ENCODE results near the gene TSPAN2.

Gene TSPAN2

DNA sequence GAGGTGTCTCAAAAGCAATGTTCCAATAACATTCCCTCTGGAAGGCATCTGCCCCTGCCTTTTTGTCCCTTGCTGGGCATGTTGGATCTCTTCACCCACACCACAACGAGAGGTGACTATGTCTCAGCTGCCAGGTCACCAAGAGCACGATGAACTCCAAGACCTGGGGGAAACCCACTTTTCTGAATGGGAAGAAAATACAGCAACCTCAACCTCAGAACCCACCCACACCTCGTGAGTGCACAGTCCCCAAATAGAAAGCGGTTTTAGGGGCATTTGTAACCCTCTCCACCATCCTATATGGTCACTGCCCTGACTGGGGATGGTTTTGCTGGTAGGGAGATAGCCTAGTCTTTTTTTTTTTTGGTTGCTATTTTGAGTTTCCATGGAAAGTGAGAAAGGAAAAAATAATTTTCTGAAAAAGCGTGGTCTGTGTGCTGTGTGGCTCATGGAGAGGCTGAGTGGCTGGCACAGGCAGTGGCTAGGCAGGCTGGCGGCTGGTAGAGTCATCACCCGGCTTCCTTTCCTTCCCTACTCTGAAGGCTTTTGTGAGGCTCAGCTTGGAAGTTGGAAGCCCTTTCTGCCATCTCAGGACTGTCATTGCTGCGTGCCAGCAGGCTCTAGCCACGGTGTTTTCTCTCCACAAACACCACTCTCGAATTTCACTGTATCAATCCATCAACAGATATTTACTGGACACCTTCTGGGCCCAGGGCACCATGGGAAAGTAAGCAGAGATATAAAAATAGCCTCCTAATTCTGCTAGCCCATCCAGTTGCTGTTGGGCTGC lies 15.8 kb downstream of the TSPAN2 start:
- DNase-seq, result no peak

- DNase-seq, result no peak
Measured at GRCh38 chr1:115071012-115071664, 18.2 kb downstream of the TSPAN2 start.

- no peak for DNase-seq
Measured at GRCh38 chr1:115069659-115070308, 19.5 kb downstream of the TSPAN2 start.

GRCh38 chr1:115068826-115069585 lies 20.3 kb downstream of the TSPAN2 start:
- no peak for DNase-seq

GRCh38 chr1:115067161-115067859 lies 22.0 kb downstream of the TSPAN2 start:
- no peak for DNase-seq

GRCh38 chr1:115065021-115065420 lies 24.3 kb downstream of the TSPAN2 start:
- DNase-seq, result no peak

- no peak for DNase-seq
Measured at GRCh38 chr1:115064461-115064860, 24.8 kb downstream of the TSPAN2 start.

DNA sequence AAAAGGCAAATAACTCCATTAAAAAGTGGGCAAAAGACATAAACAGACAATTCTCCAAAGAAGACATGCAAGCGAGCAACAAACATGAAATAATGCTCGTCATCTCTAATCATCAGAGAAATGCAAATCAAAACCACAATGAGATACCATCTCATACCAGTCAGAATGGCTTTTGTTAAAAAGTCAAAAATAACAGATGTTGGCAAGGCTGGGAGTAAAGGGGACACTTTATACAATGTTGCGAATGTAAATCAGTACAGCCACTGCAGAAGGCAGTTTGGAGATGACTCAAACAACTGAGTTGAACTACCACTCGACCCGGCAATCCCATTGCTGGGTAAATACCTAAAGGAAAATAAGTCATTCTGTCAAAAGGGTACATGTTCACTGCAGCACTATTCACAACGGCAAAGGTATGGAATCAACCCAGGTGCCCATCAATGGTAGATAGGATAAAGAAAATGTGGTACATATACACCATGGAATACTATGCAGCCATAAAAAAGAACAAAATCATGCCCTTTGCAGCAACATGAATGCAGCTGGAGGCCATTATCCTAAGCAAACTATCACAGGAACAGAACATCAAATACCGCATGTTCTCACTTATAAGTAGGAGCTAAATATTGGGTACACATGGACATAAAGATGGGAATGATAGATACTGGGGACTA lies 25.9 kb downstream of the TSPAN2 start:
- no peak for DNase-seq

DNA sequence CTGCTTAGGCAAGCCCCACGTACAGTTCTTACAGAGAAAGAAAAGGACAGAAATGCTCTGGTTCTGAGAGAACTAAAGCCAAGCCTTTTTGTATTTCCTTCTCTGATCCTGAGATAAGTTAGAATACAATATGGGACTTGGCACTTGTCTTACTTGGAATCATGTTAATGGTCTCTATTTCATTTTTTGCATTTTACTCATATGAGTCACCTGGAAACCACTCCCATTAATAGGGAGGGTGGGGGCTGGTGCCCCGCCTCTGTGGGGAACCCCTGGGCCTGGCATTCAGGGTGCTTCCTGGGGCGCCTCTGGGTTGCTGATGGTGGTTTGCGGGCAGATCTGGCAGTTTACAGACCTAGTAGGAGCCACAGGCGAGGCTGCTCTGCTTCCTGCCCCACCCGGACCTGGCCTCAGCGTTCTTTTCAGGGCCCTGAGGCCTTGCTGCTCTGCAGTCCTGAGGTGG lies 26.7 kb downstream of the TSPAN2 start:
- peak; percentile 85 for DNase-seq

DNA sequence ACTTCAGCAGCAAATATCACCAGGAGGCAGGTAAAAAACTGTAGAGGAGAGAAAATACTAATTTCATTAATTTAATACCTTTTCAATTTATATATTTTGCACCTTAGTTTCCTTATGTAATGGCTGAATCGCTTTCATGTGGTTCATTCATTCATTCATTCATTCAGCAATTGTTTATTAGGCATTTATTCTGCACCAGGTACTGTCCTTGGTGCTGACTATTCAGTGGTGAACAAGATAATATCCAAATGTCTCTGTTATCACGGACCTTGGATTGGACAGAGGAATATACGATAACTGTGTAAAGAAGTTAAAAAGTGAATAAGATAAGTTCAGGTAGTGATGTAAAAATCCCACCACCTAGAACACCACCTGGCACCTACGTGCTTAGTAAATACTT lies 28.8 kb downstream of the TSPAN2 start:
- no peak for DNase-seq

DNA sequence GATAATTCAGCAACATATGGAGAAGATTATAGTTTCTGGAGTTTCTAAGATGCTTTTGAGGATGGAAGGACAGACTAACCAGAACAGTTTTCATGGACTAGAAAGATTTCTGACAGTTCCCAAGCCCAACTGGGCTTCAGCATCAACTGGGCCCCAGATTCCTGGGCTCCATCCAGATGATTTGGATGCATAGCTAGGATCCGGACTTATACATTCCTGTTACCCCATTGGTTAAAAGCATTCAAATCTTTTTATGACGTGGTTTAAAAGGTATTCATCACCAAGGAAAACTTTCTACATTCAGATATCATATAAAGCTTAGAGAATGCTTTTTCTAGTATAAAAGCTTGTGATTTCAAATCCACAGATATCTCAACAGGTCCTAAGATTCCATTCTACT lies 30.0 kb downstream of the TSPAN2 start:
- DNase-seq, result no peak

DNA sequence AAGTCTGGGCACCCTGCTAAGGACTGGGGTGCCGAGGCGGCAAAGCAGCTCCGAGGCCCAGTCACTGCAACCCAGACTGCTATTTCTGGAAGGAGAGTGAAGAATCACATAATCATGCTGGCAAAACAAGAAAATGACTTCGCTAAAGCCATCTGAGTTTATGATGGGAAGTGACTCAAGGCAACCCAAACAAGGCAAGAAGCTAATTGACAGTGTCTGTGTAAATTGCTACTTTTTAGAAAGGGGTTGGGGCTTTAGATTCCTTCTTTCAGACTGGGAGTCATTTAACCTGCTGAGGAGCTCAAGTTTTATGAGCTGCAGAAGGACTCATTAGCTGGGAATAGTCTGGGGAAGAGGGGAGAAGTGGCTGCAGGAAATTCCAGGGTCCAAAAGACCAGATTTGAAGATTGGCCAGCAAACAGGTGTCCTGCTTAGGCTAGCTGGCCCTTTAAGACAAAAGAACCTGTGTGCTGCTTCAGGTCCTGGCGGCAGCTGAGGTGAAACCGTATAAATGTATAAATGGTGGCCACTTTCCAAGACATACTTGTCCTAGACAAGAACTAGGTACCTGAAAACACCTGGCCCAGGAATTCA lies 31.5 kb downstream of the TSPAN2 start:
- DNase-seq, result no peak

GRCh38 chr1:115056395-115056798 lies 32.9 kb downstream of the TSPAN2 start:
- no peak for DNase-seq

DNA sequence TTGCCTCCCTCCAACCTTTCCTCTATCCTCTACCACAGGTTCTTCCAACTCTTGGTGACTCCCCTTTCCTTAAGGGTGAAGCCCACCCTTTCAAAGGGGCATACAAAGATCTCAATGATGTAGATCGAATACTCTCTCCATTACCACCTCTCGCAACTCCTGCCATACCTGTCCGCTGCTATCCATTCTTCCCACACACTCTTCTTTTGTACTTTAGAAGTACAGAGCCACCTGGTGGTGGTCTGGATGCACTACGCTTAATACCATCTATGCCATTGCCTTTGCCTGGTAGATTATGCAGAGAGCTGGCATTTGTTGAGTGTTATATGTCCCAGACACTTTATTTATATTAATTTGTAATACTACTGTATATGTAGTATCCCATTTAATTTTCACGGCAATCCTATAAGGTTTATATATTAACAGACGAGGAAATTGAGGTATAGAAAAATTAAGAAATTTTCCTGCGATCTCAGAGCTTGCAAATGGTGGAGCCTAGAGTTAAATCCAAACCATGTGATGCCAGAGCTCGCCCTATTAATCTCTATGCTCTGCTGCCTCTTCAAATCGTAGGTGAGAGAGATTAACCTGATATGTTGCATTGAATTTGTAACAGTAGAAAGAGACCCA lies 36.7 kb downstream of the TSPAN2 start:
- peak; percentile 62 for DNase-seq

- DNase-seq, result no peak
Measured at GRCh38 chr1:115051850-115052249, 37.5 kb downstream of the TSPAN2 start.

- DNase-seq, result no peak
Measured at GRCh38 chr1:115046751-115047150, 42.6 kb downstream of the TSPAN2 start.

DNA sequence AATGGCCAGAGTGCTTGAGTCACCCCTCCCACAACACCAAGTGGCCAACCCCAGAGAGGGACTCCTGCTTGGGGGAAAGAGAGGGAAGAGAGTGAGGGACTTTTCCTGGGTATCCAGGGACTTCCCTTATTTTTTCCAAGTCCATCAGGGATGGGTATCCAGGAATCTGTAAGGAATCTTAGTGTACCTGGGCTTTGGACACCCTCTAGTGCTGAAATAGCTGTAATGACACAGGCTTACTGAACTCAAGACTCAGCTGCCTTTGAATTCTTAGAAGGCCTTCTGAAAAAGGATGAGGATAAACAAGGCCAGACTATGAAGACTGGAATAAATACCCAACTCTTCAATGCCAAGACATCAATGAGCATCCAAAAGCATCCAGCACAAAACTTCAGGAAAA lies 47.6 kb downstream of the TSPAN2 start:
- no peak for DNase-seq

DNA sequence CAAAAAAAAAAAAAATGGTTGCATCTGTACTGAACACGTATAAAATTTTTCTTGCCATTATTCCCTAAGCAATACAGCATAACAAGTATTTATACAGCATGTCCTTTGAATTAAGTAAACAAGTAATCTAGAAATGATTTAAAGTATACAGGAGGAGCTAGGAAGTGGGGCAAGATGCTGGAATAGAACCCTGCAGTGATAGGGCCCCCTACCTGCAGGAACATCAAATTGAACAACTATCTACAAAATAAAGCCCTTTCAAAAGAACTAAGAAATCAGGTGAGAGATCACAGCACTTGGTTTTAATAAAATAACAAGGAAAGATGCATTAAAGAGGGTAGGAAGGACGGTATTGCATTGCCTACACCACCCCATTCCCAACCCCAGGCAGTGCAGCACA lies 48.8 kb downstream of the TSPAN2 start:
- DNase-seq, result no peak

GRCh38 chr1:115036814-115037507 lies 52.3 kb downstream of the TSPAN2 start:
- no peak for DNase-seq

DNA sequence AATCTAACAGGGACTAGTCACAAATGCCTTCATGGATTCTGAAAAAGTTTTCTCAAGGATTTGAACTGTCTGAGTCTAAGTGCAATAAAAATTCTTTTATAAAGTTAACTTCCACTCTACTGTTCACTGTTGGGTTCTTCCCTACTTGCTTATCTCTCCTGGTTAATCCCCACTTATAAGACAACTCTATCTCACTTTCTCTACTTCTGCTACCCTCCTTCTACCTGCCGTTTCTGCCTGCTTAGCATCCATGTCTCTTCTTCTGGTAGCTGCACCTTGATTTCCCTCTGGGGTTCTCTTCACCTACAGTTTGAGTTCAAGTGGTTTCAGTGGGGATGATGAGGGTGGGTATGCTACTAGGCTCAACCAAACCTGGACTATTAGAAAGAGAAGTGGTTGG lies 53.7 kb downstream of the TSPAN2 start:
- DNase-seq, result no peak

All from activated CD8-positive, alpha-beta memory T cell treated with anti-CD3 and anti-CD28 coated beads, Interleukin-2, amount 50 U/mL, for 48 hours (primary cell).